Astrocyte (in vitro differentiated cells and primary cell): Measurements from ENCODE around the gene SPSB2. TPM values are rescaled to one million over a fixed set of nuclear protein-coding genes. Genes with fewer than 3 reads are reported as not detected.

Experiments
- DNase-seq: peaks from one replicate; pipeline ENCODE4 v3.0.0-alpha.2; 2010; ENCODE audit warnings: low read depth
- FAIRE-seq: peaks from 2 replicates; lab custom pipeline; 2011; peaks lifted over from hg19 to GRCh38; lab: Jason Lieb, UNC
- H2AFZ ChIP-seq: 2 replicates; pipeline ENCODE4 v1.6.0; 2012; ENCODE audit warnings: low read depth, low read length, inconsistent platforms
- H3K27ac ChIP-seq: 2 replicates; pipeline ENCODE4 v1.5.1; 2011; ENCODE audit warnings: low read depth, low read length, inconsistent platforms
- H3K27me3 ChIP-seq: 2 replicates; pipeline ENCODE4 v1.6.0; 2011; ENCODE audit warnings: low read length, inconsistent platforms; ENCODE audit not compliant: insufficient read depth
- H3K36me3 ChIP-seq: 2 replicates; pipeline ENCODE4 v1.5.1; 2011; ENCODE audit warnings: low read length, inconsistent platforms; ENCODE audit not compliant: insufficient read depth
- H3K4me1 ChIP-seq: 2 replicates; pipeline ENCODE4 v1.5.1; 2011; ENCODE audit warnings: low read length, inconsistent platforms; ENCODE audit not compliant: insufficient read depth
- H3K4me2 ChIP-seq: 2 replicates; pipeline ENCODE4 v1.6.0; 2012; ENCODE audit warnings: low read length, inconsistent platforms
- H3K4me3 ChIP-seq: 2 replicates; pipeline ENCODE4 v1.5.1; 2011; ENCODE audit warnings: low read depth, mild to moderate bottlenecking, low read length, inconsistent platforms; ENCODE audit not compliant: insufficient read depth
- H3K79me2 ChIP-seq: 2 replicates; pipeline ENCODE4 v1.6.0; 2012; ENCODE audit warnings: mild to moderate bottlenecking, low read length, inconsistent platforms; ENCODE audit not compliant: insufficient read depth
- H3K9ac ChIP-seq: 2 replicates; pipeline ENCODE4 v1.6.0; 2012; ENCODE audit warnings: mild to moderate bottlenecking, low read length, inconsistent platforms
- H3K9me3 ChIP-seq: 2 replicates; pipeline ENCODE4 v1.5.1; 2012; ENCODE audit warnings: low read depth, mild to moderate bottlenecking, low read length, inconsistent platforms; ENCODE audit not compliant: insufficient read depth
- H4K20me1 ChIP-seq: 2 replicates; pipeline ENCODE4 v1.6.0; 2012; ENCODE audit warnings: low read length, inconsistent platforms; ENCODE audit not compliant: insufficient read depth
- H3K27ac Mint-ChIP-seq: one replicate; pipeline ENCODE4 v1.8.0; 2021; ENCODE audit warnings: mild to moderate bottlenecking, mixed read lengths; ENCODE audit not compliant: unreplicated experiment
- H3K27me3 Mint-ChIP-seq: one replicate; pipeline ENCODE4 v1.8.0; 2021; ENCODE audit warnings: low read depth, mixed read lengths; ENCODE audit not compliant: unreplicated experiment
- H3K36me3 Mint-ChIP-seq: one replicate; pipeline ENCODE4 v1.8.0; 2021; ENCODE audit warnings: low read depth, mixed read lengths; ENCODE audit not compliant: unreplicated experiment
- H3K4me1 Mint-ChIP-seq: one replicate; pipeline ENCODE4 v1.8.0; 2021; ENCODE audit warnings: low read depth, mixed read lengths; ENCODE audit not compliant: unreplicated experiment
- H3K4me3 Mint-ChIP-seq: one replicate; pipeline ENCODE4 v1.8.0; 2021; ENCODE audit warnings: mild to moderate bottlenecking, moderate library complexity, mixed read lengths; ENCODE audit not compliant: unreplicated experiment
- H3K9me3 Mint-ChIP-seq: one replicate; pipeline ENCODE4 v1.8.0; 2021; ENCODE audit warnings: mild to moderate bottlenecking, mixed read lengths; ENCODE audit not compliant: unreplicated experiment
- CTCF ChIP-seq: IDR thresholded peaks from 2 replicates; pipeline ENCODE4 v1.5.1; 2011; ENCODE audit warnings: low read depth, mild to moderate bottlenecking, inconsistent platforms, low read length, moderate library complexity; ENCODE audit not compliant: insufficient read depth
- EZH2 ChIP-seq: IDR thresholded peaks from 2 replicates; pipeline ENCODE4 v1.6.1; 2012; ENCODE audit warnings: mild to moderate bottlenecking, low read length, inconsistent platforms; ENCODE audit not compliant: insufficient read depth
- total RNA-seq: library from RNA; stranded (reverse); gene quantifications from 2 replicates; pipeline ENCODE4 v1.2.1, GENCODE V29; 2021

Gene SPSB2
- total RNA-seq, 1 donor from 2014 or later: 4.9 TPM

GRCh38 chr12:6860942-6861341 is 12.2 kb downstream of the SPSB2 start:
- Histone ChIP-seq H3K27ac (no peak overlapping the region), H3K4me1 (no peaks in the 10 kb centered on the region), H3K27me3 (no peaks in the 10 kb centered on the region), H3K79me2 (no peaks in the 10 kb centered on the region), H4K20me1 (no peaks in the 10 kb centered on the region), H3K4me2 (no peak overlapping the region), H2AFZ (no peak overlapping the region), H3K9ac (no peak overlapping the region), H3K4me3 (no peak overlapping the region), H3K9me3 (no peaks in the 10 kb centered on the region), H3K36me3 (peaks cover 45% of the 10 kb centered on the region)
- Mint-ChIP-seq H3K27ac (no peak overlapping the region), H3K9me3 (no peaks in the 10 kb centered on the region), H3K27me3 (no peaks in the 10 kb centered on the region), H3K36me3 (peaks cover 35% of the 10 kb centered on the region), H3K4me1 (no peaks in the 10 kb centered on the region), H3K4me3 (no peak overlapping the region)
- FAIRE-seq (no peak), DNase-seq (no peak)
- TF ChIP-seq EZH2 (no peak), CTCF (no peak)

- no peak for TF ChIP-seq CTCF
- TF ChIP-seq EZH2: no peak
- no peaks in the 10 kb centered on the region for H3K27me3 Mint-ChIP-seq
- Histone ChIP-seq H3K27me3 (no peaks in the 10 kb centered on the region), H3K9me3 (no peaks in the 10 kb centered on the region), H3K9ac (no peak overlapping the region), H3K79me2 (peaks cover 8% of the 10 kb centered on the region), H3K27ac (no peak overlapping the region), H3K4me2 (no peak overlapping the region), H4K20me1 (peaks cover 5% of the 10 kb centered on the region), H3K36me3 (peaks cover 46% of the 10 kb centered on the region), H2AFZ (no peak overlapping the region), H3K4me1 (no peaks in the 10 kb centered on the region), H3K4me3 (no peak overlapping the region)
- FAIRE-seq: no peak
- H3K27ac Mint-ChIP-seq: no peak overlapping the region
- H3K36me3 Mint-ChIP-seq: peaks cover 32% of the 10 kb centered on the region
- peaks cover 2% of the 10 kb centered on the region for H3K4me1 Mint-ChIP-seq
- no peaks in the 10 kb centered on the region for H3K9me3 Mint-ChIP-seq
- no peak for DNase-seq
- H3K4me3 Mint-ChIP-seq: no peak overlapping the region
These were observed 13.0 kb downstream of the SPSB2 start for GRCh38 chr12:6860116-6860515.

GRCh38 chr12:6858799-6859198 is 14.3 kb downstream of the SPSB2 start:
- no peaks in the 10 kb centered on the region for H3K27me3 ChIP-seq
- Mint-ChIP-seq H3K4me3 (no peak overlapping the region), H3K36me3 (peaks cover 23% of the 10 kb centered on the region), H3K9me3 (no peaks in the 10 kb centered on the region), H3K27ac (no peak overlapping the region), H3K27me3 (no peaks in the 10 kb centered on the region), H3K4me1 (peaks cover 7% of the 10 kb centered on the region)
- H3K36me3 ChIP-seq: peaks cover 42% of the 10 kb centered on the region
- peaks cover 21% of the 10 kb centered on the region for H3K79me2 ChIP-seq
- no peak overlapping the region for H3K27ac ChIP-seq
- no peaks in the 10 kb centered on the region for H3K9me3 ChIP-seq
- peaks cover 1% of the 10 kb centered on the region for H3K4me1 ChIP-seq
- no peak overlapping the region for H3K9ac ChIP-seq
- H3K4me2 ChIP-seq: no peak overlapping the region
- TF ChIP-seq EZH2 (no peak), CTCF (no peak)
- no peak overlapping the region for H2AFZ ChIP-seq
- H4K20me1 ChIP-seq: peaks cover 11% of the 10 kb centered on the region
- no peak for FAIRE-seq
- no peak for DNase-seq
- H3K4me3 ChIP-seq: no peak overlapping the region
